Right lobe of liver (tissue), 4 donors: Measurements from ENCODE around the gene CCT3.

Experiments
- POLR2A ChIP-seq: fragments of 450-650 bp; IDR thresholded peaks from one replicate; pipeline ENCODE4 v1.6.1; 2017; ENCODE audit warnings: antibody characterized with exemption, mild to moderate bottlenecking
- TF ChIP-seq, protein P1 (sequence below), 4 donors: fragments of 200-600 bp in 3 of 4; fragments of 450-650 bp in 1 of 4; IDR thresholded peaks; one replicate each; pipeline versions ENCODE4 v1.5.1 to v1.8.0; 2016 to 2022; ENCODE audit warnings: antibody characterized with exemption in 4 of 4, mild to moderate bottlenecking in 2 of 4
- donor health status: DM: no; HTN: no; CAD: no.
- donor health status: DM: no; HTN: no; CAD: no.
- donor health status: DM: no; HTN: yes; CAD: no.

- TF ChIP-seq, protein P1, sequence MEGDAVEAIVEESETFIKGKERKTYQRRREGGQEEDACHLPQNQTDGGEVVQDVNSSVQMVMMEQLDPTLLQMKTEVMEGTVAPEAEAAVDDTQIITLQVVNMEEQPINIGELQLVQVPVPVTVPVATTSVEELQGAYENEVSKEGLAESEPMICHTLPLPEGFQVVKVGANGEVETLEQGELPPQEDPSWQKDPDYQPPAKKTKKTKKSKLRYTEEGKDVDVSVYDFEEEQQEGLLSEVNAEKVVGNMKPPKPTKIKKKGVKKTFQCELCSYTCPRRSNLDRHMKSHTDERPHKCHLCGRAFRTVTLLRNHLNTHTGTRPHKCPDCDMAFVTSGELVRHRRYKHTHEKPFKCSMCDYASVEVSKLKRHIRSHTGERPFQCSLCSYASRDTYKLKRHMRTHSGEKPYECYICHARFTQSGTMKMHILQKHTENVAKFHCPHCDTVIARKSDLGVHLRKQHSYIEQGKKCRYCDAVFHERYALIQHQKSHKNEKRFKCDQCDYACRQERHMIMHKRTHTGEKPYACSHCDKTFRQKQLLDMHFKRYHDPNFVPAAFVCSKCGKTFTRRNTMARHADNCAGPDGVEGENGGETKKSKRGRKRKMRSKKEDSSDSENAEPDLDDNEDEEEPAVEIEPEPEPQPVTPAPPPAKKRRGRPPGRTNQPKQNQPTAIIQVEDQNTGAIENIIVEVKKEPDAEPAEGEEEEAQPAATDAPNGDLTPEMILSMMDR (IDR thresholded peaks at IDR 0.05): no peak
- TF ChIP-seq POLR2A: no peak
These were observed 53.3 kb downstream of the CCT3 start for GRCh38 chr1:156284757-156285156.
